GM12878 (cell line): Measurements from ENCODE around the gene BTBD3. TPM values are rescaled to one million over a fixed set of nuclear protein-coding genes. Genes with fewer than 3 reads are reported as not detected.

ENCODE experiments used
- ATAC-seq: fragments of 200-7000 bp; cut with Tn5 transposase; 3 replicates; pipeline ENCODE4 v1.9.1; 2020; ENCODE audit warnings: mild to moderate bottlenecking, moderate library complexity
- BruUV-seq: library from RNA; stranded (reverse); fragments of 400-500 nt; replicated peaks from 2 replicates; lab custom pipeline; 2021; lab: Mats Ljungman, UMichigan
- CTCF ChIA-PET: fragments of 300-600 bp; sonication (Branson Sonifier 250); formaldehyde crosslinking; extraction: SDS; loops from one replicate; lab custom pipeline; 2021; ENCODE audit warnings: inconsistent platforms; lab: Yijun Ruan, JAX
- POLR2A ChIA-PET: fragments of 350-600 bp; formaldehyde crosslinking; extraction: SDS; loops from one replicate; lab custom pipeline; 2021; ENCODE audit warnings: inconsistent platforms; lab: Charles Lee
- RAD21 ChIA-PET: fragments of 300-600 bp; sonication (Branson Sonifier 250); formaldehyde crosslinking; loops from one replicate; lab custom pipeline; 2023; ENCODE audit warnings: antibody characterized with exemption; ENCODE audit not compliant: unreplicated experiment; lab: Charles Lee
- SMC1A ChIA-PET: fragments of 300-600 bp; sonication (Branson Sonifier 250); formaldehyde crosslinking; loops from one replicate; lab custom pipeline; 2023; ENCODE audit not compliant: unreplicated experiment, uncharacterized antibody; lab: Charles Lee
- DNase-seq: peaks from one replicate; pipeline ENCODE4 v3.0.0-alpha.2; 2011; ENCODE audit warnings: low read depth, low spot score
- FAIRE-seq: peaks from 3 replicates; lab custom pipeline; 2011; peaks lifted over from hg19 to GRCh38; lab: Jason Lieb, UNC
- H2AFZ ChIP-seq: 2 replicates; pipeline ENCODE4 v1.6.0; 2011; ENCODE audit warnings: low read depth, low read length, control low read depth; ENCODE audit not compliant: control insufficient read depth
- H3K27ac ChIP-seq: 2 replicates; pipeline ENCODE4 v1.5.1; 2011; ENCODE audit warnings: control low read depth; ENCODE audit not compliant: control insufficient read depth, insufficient read depth
- H3K27me3 ChIP-seq, 2 experiments: replicated peaks in 1 of 2; 2 replicates each; pipeline versions ENCODE4 v1.6.0 to v1.6.1; 2011; ENCODE audit warnings: low read length in 1 of 2; ENCODE audit not compliant: control insufficient read depth in 2 of 2, insufficient read depth in 2 of 2
- H3K36me3 ChIP-seq, 2 experiments: 2 replicates each; pipeline ENCODE4 v1.5.1; 2011; ENCODE audit warnings: low read length in 1 of 2; ENCODE audit not compliant: control insufficient read depth in 2 of 2, insufficient read depth in 2 of 2
- H3K4me1 ChIP-seq: 2 replicates; pipeline ENCODE4 v1.6.1; 2011; ENCODE audit warnings: mild to moderate bottlenecking, low read length, moderate library complexity, mixed read lengths; ENCODE audit not compliant: control insufficient read depth, insufficient read depth
- H3K4me2 ChIP-seq: 2 replicates; pipeline ENCODE4 v1.6.0; 2011; ENCODE audit warnings: control low read depth; ENCODE audit not compliant: control insufficient read depth, insufficient read depth
- H3K4me3 ChIP-seq: fragments of 200-600 bp; sonication (generic); 2 replicates; pipeline ENCODE4 v1.5.1; 2016
- H3K79me2 ChIP-seq: 2 replicates; pipeline ENCODE4 v1.6.0; 2011; ENCODE audit warnings: low read length; ENCODE audit not compliant: control insufficient read depth, insufficient read depth
- H3K9ac ChIP-seq: 2 replicates; pipeline ENCODE4 v1.8.0; 2011; ENCODE audit warnings: low read length, control low read depth, mixed read lengths; ENCODE audit not compliant: control insufficient read depth, insufficient read depth
- H3K9me3 ChIP-seq: replicated peaks from 3 replicates; pipeline ENCODE4 v1.5.1; 2011; ENCODE audit warnings: mild to moderate bottlenecking, low read length; ENCODE audit not compliant: control insufficient read depth, insufficient read depth
- H4K20me1 ChIP-seq: 2 replicates; pipeline ENCODE4 v1.6.0; 2011; ENCODE audit not compliant: control insufficient read depth, insufficient read depth
- EP300 ChIP-seq, 2 experiments: fragments of 150-350 bp in 1 of 2; IDR thresholded peaks; 2 replicates each; pipeline ENCODE4 v1.6.1; 2011 to 2012; ENCODE audit warnings: low read depth in 2 of 2, low read length in 2 of 2, borderline replicate concordance in 1 of 2, improper control_type of control experiment in 1 of 2, inconsistent platforms in 1 of 2; ENCODE audit not compliant: control insufficient read depth in 1 of 2
- KLF5 ChIP-seq: fragments of 450-650 bp; IDR thresholded peaks from 2 replicates; pipeline ENCODE4 v1.6.1; 2014; ENCODE audit warnings: mild to moderate bottlenecking; ENCODE audit not compliant: partially characterized antibody
- PKNOX1 ChIP-seq: fragments of 450-650 bp; IDR thresholded peaks from 2 replicates; pipeline ENCODE4 v1.6.1; 2016; ENCODE audit warnings: mild to moderate bottlenecking
- SKIL ChIP-seq: fragments of 450-650 bp; IDR thresholded peaks from 2 replicates; pipeline ENCODE4 v1.6.1; 2017; ENCODE audit warnings: mild to moderate bottlenecking, low read depth, inconsistent platforms; ENCODE audit not compliant: poor library complexity, severe bottlenecking
- SREBF1 ChIP-seq: IDR thresholded peaks from 2 replicates; pipeline ENCODE4 v1.6.1; 2012; ENCODE audit warnings: mild to moderate bottlenecking, low read length
- USF1 ChIP-seq: IDR thresholded peaks from 2 replicates; pipeline ENCODE4 v1.6.1; 2011; ENCODE audit warnings: borderline replicate concordance, low read depth, mild to moderate bottlenecking, moderate library complexity, mixed read lengths, low read length; ENCODE audit not compliant: insufficient read depth; ENCODE audit errors: extremely low read length
- YBX1 ChIP-seq: fragments of 450-650 bp; IDR thresholded peaks from 2 replicates; pipeline ENCODE4 v1.6.1; 2016; ENCODE audit warnings: antibody characterized with exemption
- ZNF592 ChIP-seq: fragments of 450-650 bp; IDR thresholded peaks from 2 replicates; pipeline ENCODE4 v1.6.1; 2017; ENCODE audit warnings: mild to moderate bottlenecking, moderate library complexity
- WGBS: methylation state at CpG from one replicate; pipeline ENCODE4 v1.1.6; 2016; ENCODE audit warnings: low lambda C conversion rate; ENCODE audit not compliant: insufficient replicate concordance, insufficient coverage; ENCODE audit errors: missing lambda C conversion rate; 5-methylcytosine and 5-hydroxymethylcytosine counted together
- in situ Hi-C: fragments of 300-500 bp; cut with MboI; formaldehyde crosslinking; loops from 9 replicates; pipeline ENCODE4 v1.14.3; 2018; ENCODE audit warnings: mixed read lengths
- intact Hi-C: fragments of 100-400 bp; cut with micrococcal nuclease; formaldehyde crosslinking; loops from one replicate; pipeline ENCODE4 v1.14.2; 2022; ENCODE audit not compliant: unreplicated experiment
- polyA plus RNA-seq, 11 experiments: library from polyadenylated mRNA; depleted of rRNA in 4 of 11; unstranded in 6 of 11; stranded (reverse) in 5 of 11; fragments of >200 nt; fragmentation: Nextera tagmentation in 4 of 11; fragmentation: Illumina TruSeq in 1 of 11; extraction: Ambion mirVana in 4 of 11; extraction: Trizol in 1 of 11; gene quantifications; 1 replicate in 1 of 11; 2 replicates in 10 of 11; pipeline versions ENCODE4 v1.2.1 to v1.2.3, GENCODE V29; 2011 to 2016; ENCODE audit warnings: inconsistent platforms in 2 of 11, missing spikeins in 2 of 11, low read depth in 1 of 11
- total RNA-seq, 4 experiments: library from RNA; depleted of rRNA in 3 of 4; stranded (reverse); fragments of >200 nt in 3 of 4; fragmentation: Illumina TruSeq in 1 of 4; extraction: Trizol in 1 of 4; gene quantifications; 2 replicates each; pipeline versions ENCODE4 v1.2.1 to v1.2.3, GENCODE V29; 2013 to 2021

The BTBD3 gene
- total and polyA plus RNA-seq, 10 of the 15 experiments (the other 5 are each of a cell fraction or from before 2014, with no cell fraction given) = 0.02 to 12.8 (median 0.23) TPM

GRCh38 chr20:11882651-11883050, 35.0 kb upstream of the BTBD3 start:
- no peaks in the 10 kb centered on the region for H3K36me3 ChIP-seq
- in situ Hi-C loops = no loop called here
- WGBS = 66% methylated on average over 7 of the region's 7 CpGs
- no peaks in the 10 kb centered on the region for H3K79me2 ChIP-seq
- no peaks in the 10 kb centered on the region for H3K4me1 ChIP-seq
- no peak for ATAC-seq
- no peak for TF ChIP-seq USF1
- no peak for TF ChIP-seq SREBF1
- no peak for TF ChIP-seq EP300 (IDR thresholded peaks at IDR 0.05; ENCODE audit: borderline replicate concordance in 1 of 2, control insufficient read depth in 1 of 2, low read depth in 2 of 2, low read length in 2 of 2)
- TF ChIP-seq KLF5 = no peak
- TF ChIP-seq PKNOX1 = no peak
- no peak for TF ChIP-seq ZNF592
- no peak for TF ChIP-seq SKIL
- no peak for TF ChIP-seq YBX1
- H3K4me3 ChIP-seq = no peak overlapping the region
- DNase-seq = no peak
- H2AFZ ChIP-seq = no peak overlapping the region
- ChIA-PET CTCF (no interaction called here), RAD21 (no interaction called here), POLR2A (no interaction called here), SMC1A (no interaction called here)
- H3K27ac ChIP-seq = no peak overlapping the region
- intact Hi-C loops = no loop called here
- H4K20me1 ChIP-seq = no peaks in the 10 kb centered on the region
- no peaks in the 10 kb centered on the region for H3K27me3 ChIP-seq
- no TSS peak for BruUV-seq
- no peak overlapping the region for H3K9ac ChIP-seq
- H3K4me2 ChIP-seq = no peak overlapping the region
- FAIRE-seq = no peak
- no peaks in the 10 kb centered on the region for H3K9me3 ChIP-seq
